Common myeloid progenitor, CD34-positive (primary cell): Measurements from ENCODE around the gene ITPRIP.
A peak's percentile ranks its signal among the peaks of the same experiment; 100 is the strongest.

Source experiments
- CTCF ChIA-PET: fragments of 350-600 bp; sonication (Branson Sonifier 250); formaldehyde crosslinking; loops from one replicate; lab custom pipeline; 2021; ENCODE audit warnings: antibody characterized with exemption; lab: Charles Lee
- POLR2A ChIA-PET: fragments of 350-600 bp; sonication (Branson Sonifier 250); formaldehyde crosslinking; loops from one replicate; lab custom pipeline; 2021; ENCODE audit warnings: antibody characterized with exemption; lab: Charles Lee
- DNase-seq, 3 donors: peaks; one replicate each; pipeline versions ENCODE4 v3.0.0 to v3.0.0-alpha.2; 2013
- H3K27ac ChIP-seq, 2 experiments: 1 replicate in 1 of 2; 2 replicates in 1 of 2; pipeline ENCODE4 v1.7.0; 2013; ENCODE audit warnings: inconsistent platforms in 2 of 2, low read length in 2 of 2, mild to moderate bottlenecking in 2 of 2, low read depth in 1 of 2, moderate library complexity in 1 of 2; ENCODE audit not compliant: severe bottlenecking in 2 of 2, insufficient read depth in 1 of 2, poor library complexity in 1 of 2
- H3K27me3 ChIP-seq, 5 experiments: replicated peaks in 2 of 5; 1 replicate in 3 of 5; 2 replicates in 2 of 5; pipeline versions ENCODE4 v1.6.1 to v1.7.0; 2013; ENCODE audit warnings: low read length in 4 of 5, mild to moderate bottlenecking in 2 of 5, moderate library complexity in 2 of 5, inconsistent platforms in 1 of 5; ENCODE audit not compliant: insufficient read depth in 5 of 5, control insufficient read depth in 4 of 5
- H3K36me3 ChIP-seq, 4 experiments: 1 replicate in 2 of 4; 2 replicates in 2 of 4; pipeline versions ENCODE4 v1.6.1 to v1.7.0; 2013; ENCODE audit warnings: low read length in 3 of 4, control low read depth in 1 of 4, mild to moderate bottlenecking in 1 of 4; ENCODE audit not compliant: control insufficient read depth in 4 of 4, insufficient read depth in 4 of 4
- H3K4me1 ChIP-seq, 4 experiments: 1 replicate in 3 of 4; 2 replicates in 1 of 4; pipeline versions ENCODE4 v1.6.1 to v1.7.1; 2013; ENCODE audit warnings: low read length in 3 of 4, mild to moderate bottlenecking in 3 of 4, control low read depth in 1 of 4, inconsistent platforms in 1 of 4, moderate library complexity in 1 of 4; ENCODE audit not compliant: control insufficient read depth in 4 of 4, insufficient read depth in 4 of 4; ENCODE audit errors: control extremely low read depth in 1 of 4
- H3K4me3 ChIP-seq, 7 experiments: 1 replicate in 4 of 7; 2 replicates in 3 of 7; pipeline versions ENCODE4 v1.5.1 to v1.7.0; 2013; ENCODE audit warnings: mild to moderate bottlenecking in 7 of 7, low read length in 6 of 7, moderate library complexity in 6 of 7, inconsistent platforms in 2 of 7, low read depth in 2 of 7, control low read depth in 1 of 7; ENCODE audit not compliant: insufficient read depth in 4 of 7, control insufficient read depth in 1 of 7; ENCODE audit errors: extremely low read depth in 1 of 7
- H3K9me3 ChIP-seq, 5 experiments: 1 replicate in 4 of 5; 2 replicates in 1 of 5; pipeline versions ENCODE4 v1.6.1 to v1.7.1; 2013; ENCODE audit warnings: low read length in 4 of 5, mild to moderate bottlenecking in 2 of 5, inconsistent platforms in 1 of 5, low read depth in 1 of 5, moderate library complexity in 1 of 5; ENCODE audit not compliant: control insufficient read depth in 4 of 5, insufficient read depth in 2 of 5; ENCODE audit errors: control extremely low read depth in 1 of 5
- WGBS: methylation state at CpG from one replicate; pipeline ENCODE4 v1.1.5; 2013; ENCODE audit not compliant: insufficient coverage; 5-methylcytosine and 5-hydroxymethylcytosine counted together

ITPRIP gene

GRCh38 chr10:104336821-104337467 lies 1.3 kb downstream of the ITPRIP start:
- 55% methylated on average over 10 of the region's 12 CpGs for WGBS
- Histone ChIP-seq H3K4me1 (peaks cover 21 to 56% (median 42%) of the 10 kb centered on the region in 4 experiments), H3K36me3 (peaks cover 0 to 32% (median 1%) of the 10 kb centered on the region in 4 experiments), H3K4me3 (peak overlapping the region in 6 of 7 experiments; percentile 85 to 93 (median 89)), H3K27ac (peak overlapping the region in 1 of 2 experiments; percentile 96), H3K9me3 (no peaks in the 10 kb centered on the region), H3K27me3 (no peaks in the 10 kb centered on the region)
- ChIA-PET POLR2A (interaction anchor here (1.1 to 1.4 kb wide), 2 partner anchors 8 to 13 kb away, joined by 3 to 4 read pairs; no protein-coding TSS in a partner anchor), CTCF (interaction anchor here (0.9 to 7.5 kb wide), 11 partner anchors 10 to 63 kb away, joined by 3 to 68 read pairs (median 7); partner anchors contain the start of gene CFAP58)
- DNase-seq: no peak

- peak overlapping the region in 1 of 7 experiments; percentile 15 for H3K4me3 ChIP-seq
- no peak overlapping the region for H3K27ac ChIP-seq
- DNase-seq: no peak
- ChIA-PET POLR2A (interaction anchor here (0.7 kb wide), 1 partner anchor 34 kb away, joined by 3 read pairs; no protein-coding TSS in a partner anchor), CTCF (interaction anchor here (0.7 to 7.5 kb wide), 9 partner anchors 14 to 102 kb away, joined by 3 to 68 read pairs (median 4); partner anchors contain the start of gene GSTO1)
- 89% methylated on average over 12 of the region's 13 CpGs for WGBS
- peaks cover 0 to 37% (median 1%) of the 10 kb centered on the region in 4 experiments for H3K36me3 ChIP-seq
- no peaks in the 10 kb centered on the region for H3K27me3 ChIP-seq
- peaks cover 17 to 66% (median 53%) of the 10 kb centered on the region in 4 experiments for H3K4me1 ChIP-seq
- H3K9me3 ChIP-seq: no peaks in the 10 kb centered on the region
These were observed 3.2 kb downstream of the ITPRIP start for GRCh38 chr10:104334965-104335650.

- H3K4me1 ChIP-seq: peaks cover 18 to 66% (median 53%) of the 10 kb centered on the region in 4 experiments
- ChIA-PET POLR2A (no interaction called here), CTCF (interaction anchor here (0.9 to 7.5 kb wide), 6 partner anchors 14 to 42 kb away, joined by 3 to 68 read pairs (median 16); no protein-coding TSS in a partner anchor)
- H3K9me3 ChIP-seq: no peaks in the 10 kb centered on the region
- H3K4me3 ChIP-seq: no peak overlapping the region
- H3K27me3 ChIP-seq: no peaks in the 10 kb centered on the region
- 94% methylated on average over 5 of the region's 6 CpGs for WGBS
- H3K36me3 ChIP-seq: peaks cover 0 to 37% (median 1%) of the 10 kb centered on the region in 4 experiments
- no peak for DNase-seq
- H3K27ac ChIP-seq: no peak overlapping the region
These were observed 3.7 kb downstream of the ITPRIP start for GRCh38 chr10:104334561-104334960.

- H3K27ac ChIP-seq: no peak overlapping the region
- H3K4me1 ChIP-seq: peaks cover 23 to 66% (median 53%) of the 10 kb centered on the region in 4 experiments
- DNase-seq: no peak
- no peaks in the 10 kb centered on the region for H3K27me3 ChIP-seq
- H3K9me3 ChIP-seq: no peaks in the 10 kb centered on the region
- POLR2A ChIA-PET: no interaction called here
- H3K36me3 ChIP-seq: peaks cover 0 to 37% (median 1%) of the 10 kb centered on the region in 4 experiments
- H3K4me3 ChIP-seq: no peak overlapping the region
- WGBS: 97% methylated on average over 15 of the region's 15 CpGs
- CTCF ChIA-PET: interaction anchor here (1.5 to 7.5 kb wide), 4 partner anchors 15 to 41 kb away, joined by 3 to 68 read pairs (median 27); no protein-coding TSS in a partner anchor
These were observed 4.4 kb downstream of the ITPRIP start for GRCh38 chr10:104333728-104334373.

- no peak overlapping the region for H3K27ac ChIP-seq
- peaks cover 23 to 73% (median 60%) of the 10 kb centered on the region in 4 experiments for H3K4me1 ChIP-seq
- ChIA-PET CTCF (interaction anchor here (1.5 to 7.5 kb wide), 3 partner anchors 16 to 30 kb away, joined by 3 to 68 read pairs (median 27); no protein-coding TSS in a partner anchor), POLR2A (no interaction called here)
- H3K4me3 ChIP-seq: no peak overlapping the region
- WGBS: 100% methylated on average over 11 of the region's 13 CpGs
- no peaks in the 10 kb centered on the region for H3K9me3 ChIP-seq
- H3K36me3 ChIP-seq: peaks cover 0 to 37% (median 1%) of the 10 kb centered on the region in 4 experiments
- no peak for DNase-seq
- no peaks in the 10 kb centered on the region for H3K27me3 ChIP-seq
These were observed 5.1 kb downstream of the ITPRIP start for GRCh38 chr10:104333032-104333727.

GRCh38 chr10:104332243-104333031 lies 5.8 kb downstream of the ITPRIP start:
- ChIA-PET POLR2A (no interaction called here), CTCF (interaction anchor here (0.9 to 7.5 kb wide), 3 partner anchors 16 to 23 kb away, joined by 3 to 68 read pairs (median 21); no protein-coding TSS in a partner anchor)
- Histone ChIP-seq H3K4me1 (peaks cover 24 to 80% (median 66%) of the 10 kb centered on the region in 4 experiments), H3K27me3 (no peaks in the 10 kb centered on the region), H3K27ac (no peak overlapping the region), H3K36me3 (peaks cover 0 to 37% (median 1%) of the 10 kb centered on the region in 4 experiments), H3K9me3 (no peaks in the 10 kb centered on the region), H3K4me3 (no peak overlapping the region)
- DNase-seq: no peak
- WGBS: 95% methylated on average over 6 of the region's 11 CpGs
